ENCODE results near the gene KIF21B.

The KIF21B gene

DNA sequence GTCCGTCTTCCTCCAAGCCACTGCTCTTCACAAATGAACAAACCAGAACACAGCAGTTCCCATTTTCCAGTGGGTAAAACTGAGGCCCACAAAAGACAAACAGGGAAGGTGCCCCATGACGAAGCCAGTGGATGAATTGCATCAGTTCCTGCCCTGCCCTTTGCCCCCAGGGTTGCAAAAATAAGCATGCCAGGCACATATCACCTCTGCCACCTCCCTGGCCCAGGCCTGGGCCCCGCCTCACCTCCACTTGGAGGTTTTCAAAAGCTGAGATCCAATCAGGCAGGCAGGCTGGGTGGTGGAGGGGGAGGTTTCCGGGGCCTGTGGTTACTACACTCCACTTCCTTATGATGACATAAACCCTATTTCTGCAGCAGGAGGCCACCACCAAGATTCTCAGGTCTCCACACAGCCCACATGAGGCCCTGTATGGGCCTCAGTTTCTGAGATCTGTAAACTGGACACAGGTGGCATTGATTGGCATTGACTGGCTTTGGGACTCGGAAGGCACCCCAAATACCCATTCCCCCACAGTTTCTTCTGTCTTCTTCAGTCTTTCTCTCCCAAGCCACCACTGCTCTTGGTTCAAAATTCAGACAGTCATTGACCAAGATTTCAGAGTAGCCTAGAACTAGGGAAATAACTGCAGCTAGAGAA is 4.1 kb downstream of the KIF21B start:
- no peak for DNase-seq (ENCODE audit: low read depth)
- TF ChIP-seq, protein P1, sequence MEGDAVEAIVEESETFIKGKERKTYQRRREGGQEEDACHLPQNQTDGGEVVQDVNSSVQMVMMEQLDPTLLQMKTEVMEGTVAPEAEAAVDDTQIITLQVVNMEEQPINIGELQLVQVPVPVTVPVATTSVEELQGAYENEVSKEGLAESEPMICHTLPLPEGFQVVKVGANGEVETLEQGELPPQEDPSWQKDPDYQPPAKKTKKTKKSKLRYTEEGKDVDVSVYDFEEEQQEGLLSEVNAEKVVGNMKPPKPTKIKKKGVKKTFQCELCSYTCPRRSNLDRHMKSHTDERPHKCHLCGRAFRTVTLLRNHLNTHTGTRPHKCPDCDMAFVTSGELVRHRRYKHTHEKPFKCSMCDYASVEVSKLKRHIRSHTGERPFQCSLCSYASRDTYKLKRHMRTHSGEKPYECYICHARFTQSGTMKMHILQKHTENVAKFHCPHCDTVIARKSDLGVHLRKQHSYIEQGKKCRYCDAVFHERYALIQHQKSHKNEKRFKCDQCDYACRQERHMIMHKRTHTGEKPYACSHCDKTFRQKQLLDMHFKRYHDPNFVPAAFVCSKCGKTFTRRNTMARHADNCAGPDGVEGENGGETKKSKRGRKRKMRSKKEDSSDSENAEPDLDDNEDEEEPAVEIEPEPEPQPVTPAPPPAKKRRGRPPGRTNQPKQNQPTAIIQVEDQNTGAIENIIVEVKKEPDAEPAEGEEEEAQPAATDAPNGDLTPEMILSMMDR (IDR thresholded peaks at IDR 0.05; ENCODE audit: low read depth, low read length, missing control alignments), result no peak
- in situ Hi-C loops (cut with HindIII; ENCODE audit: low sequenced_read_pairs), result no loop called here
- no peak overlapping the region for H3K4me3 ChIP-seq (ENCODE audit: low read depth, low read length)

DNA sequence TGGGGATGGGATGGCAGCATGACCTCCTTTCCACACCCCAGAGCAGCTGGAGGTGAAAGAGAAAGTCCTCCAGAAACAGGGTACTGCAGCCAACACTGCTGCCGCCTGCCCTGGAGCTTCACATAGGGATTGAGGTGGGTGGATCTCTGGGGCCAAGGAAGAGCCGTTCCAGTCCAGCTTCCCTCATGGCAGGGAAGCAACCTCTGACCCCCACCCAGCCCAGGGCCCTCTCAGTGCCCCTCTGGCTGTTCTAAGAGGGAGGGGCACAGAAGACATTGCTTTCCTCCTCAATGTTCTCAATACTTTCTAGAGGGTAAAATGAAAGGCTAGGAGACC is 5.7 kb downstream of the KIF21B start:
- in situ Hi-C loops (cut with HindIII; ENCODE audit: low sequenced_read_pairs), result no loop called here
- no peak for DNase-seq (ENCODE audit: low read depth)
- H3K4me3 ChIP-seq (ENCODE audit: low read depth, low read length), result no peak overlapping the region
- TF ChIP-seq, protein P1 (IDR thresholded peaks at IDR 0.05; ENCODE audit: low read depth, low read length, missing control alignments), result no peak

DNA sequence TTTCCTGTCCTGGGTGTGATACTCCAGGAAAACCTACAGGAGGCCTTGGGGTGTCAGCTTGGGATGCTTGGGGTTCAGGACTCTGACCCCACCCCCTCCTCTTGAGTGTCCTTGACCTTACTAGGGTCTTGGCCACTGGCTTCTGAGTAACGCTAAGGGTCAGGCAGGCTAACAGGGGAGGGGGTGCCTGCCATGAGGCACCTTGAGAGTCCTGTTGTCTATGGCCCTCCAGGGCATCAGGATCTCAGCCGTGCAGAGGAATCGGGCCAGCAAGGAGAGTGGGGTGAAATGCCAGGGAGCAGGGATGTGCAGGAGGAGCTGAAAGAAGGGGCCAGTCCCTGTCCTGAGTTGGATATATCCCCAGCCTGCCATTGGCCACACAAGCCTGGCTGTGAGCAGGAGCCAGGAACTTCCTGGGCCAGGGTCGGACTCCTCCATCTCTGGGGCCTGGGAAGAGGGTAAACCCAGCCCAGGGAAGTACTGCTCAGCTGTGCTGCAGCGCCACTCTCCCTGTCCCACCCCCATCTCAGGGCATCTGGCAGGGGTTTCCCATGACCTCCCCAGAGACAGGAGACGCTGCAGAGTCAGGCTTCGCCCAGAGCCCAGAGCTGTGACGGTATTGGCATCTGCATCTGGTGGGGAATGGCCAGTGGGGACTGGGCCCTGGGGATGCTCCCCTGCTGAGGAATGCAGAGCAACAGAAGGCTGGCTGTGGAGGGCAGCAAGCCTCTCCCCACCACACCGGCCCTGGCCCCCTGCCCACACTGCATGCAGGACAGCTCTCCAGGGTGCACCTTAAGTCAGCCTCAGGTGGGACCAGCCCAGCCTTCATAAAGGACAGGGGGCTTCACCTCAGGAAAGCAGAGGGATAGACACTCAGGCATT is 6.3 kb downstream of the KIF21B start:
- H3K4me3 ChIP-seq (ENCODE audit: low read depth, low read length), result no peak overlapping the region
- TF ChIP-seq, protein P1 (IDR thresholded peaks at IDR 0.05; ENCODE audit: low read depth, low read length, missing control alignments), result no peak
- DNase-seq (ENCODE audit: low read depth), result no peak
- in situ Hi-C loops (cut with HindIII; ENCODE audit: low sequenced_read_pairs), result no loop called here

GRCh38 chr1:201016211-201016651 is 7.3 kb downstream of the KIF21B start:
- no peak overlapping the region for H3K4me3 ChIP-seq (ENCODE audit: low read depth, low read length)
- in situ Hi-C loops (cut with HindIII; ENCODE audit: low sequenced_read_pairs), result no loop called here
- TF ChIP-seq, protein P1 (IDR thresholded peaks at IDR 0.05; ENCODE audit: low read depth, low read length, missing control alignments), result no peak
- no peak for DNase-seq (ENCODE audit: low read depth)

DNA sequence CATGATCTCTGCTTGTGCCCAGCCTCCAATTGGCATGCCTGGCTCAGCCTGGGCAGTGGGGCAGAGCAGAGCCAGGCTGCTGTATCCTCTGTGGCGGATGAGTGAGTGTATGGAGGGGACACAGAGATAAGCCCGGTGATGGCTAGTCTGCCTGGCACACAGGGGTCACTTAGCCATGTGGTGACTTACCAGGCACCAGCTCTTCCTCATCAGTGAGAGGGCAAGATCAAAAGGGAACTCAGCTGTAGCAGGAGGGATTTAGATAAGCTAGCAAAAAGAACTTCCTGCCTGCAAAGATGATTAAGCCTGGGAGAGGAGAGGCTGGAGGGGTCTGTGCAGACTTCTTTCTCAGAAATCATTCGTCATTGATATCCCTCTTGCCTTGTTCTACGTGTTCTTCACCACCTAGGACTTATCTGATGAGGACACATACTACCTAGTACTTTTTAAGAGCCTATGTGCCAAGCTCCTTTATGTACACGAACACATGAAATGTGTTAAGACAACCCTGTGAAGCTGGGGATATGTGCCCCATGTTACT is 7.9 kb downstream of the KIF21B start:
- in situ Hi-C loops (cut with HindIII; ENCODE audit: low sequenced_read_pairs), result no loop called here
- TF ChIP-seq, protein P1 (IDR thresholded peaks at IDR 0.05; ENCODE audit: low read depth, low read length, missing control alignments), result no peak
- DNase-seq (ENCODE audit: low read depth), result no peak
- no peak overlapping the region for H3K4me3 ChIP-seq (ENCODE audit: low read depth, low read length)

GRCh38 chr1:201014816-201015200 is 8.7 kb downstream of the KIF21B start:
- H3K4me3 ChIP-seq (ENCODE audit: low read depth, low read length), result no peak overlapping the region
- in situ Hi-C loops (cut with HindIII; ENCODE audit: low sequenced_read_pairs), result no loop called here
- TF ChIP-seq, protein P1 (IDR thresholded peaks at IDR 0.05; ENCODE audit: low read depth, low read length, missing control alignments), result no peak
- DNase-seq (ENCODE audit: low read depth), result no peak
